GM19372 (cell line): ENCODE data around the gene CD74.
"Not testable (repeated sequence)": the region's sequence is repeated elsewhere in the genome, so short reads cannot be mapped to it uniquely, and the experiment has no call there.

Experiments
- ATAC-seq: cut with Tn5 transposase; IDR thresholded peaks from one replicate; pipeline ENCODE4 v1.9.1; 2021; ENCODE audit warnings: mild to moderate bottlenecking, low read depth, moderate library complexity; ENCODE audit not compliant: unreplicated experiment

CD74 gene

GRCh38 chr5:150412319-150413175 is at the start of gene CD74:
TSS of gene CD74 (minus strand) at chr5:150412910. CDS start at chr5:150412749, 161 bp downstream.
- peak; percentile 66 for ATAC-seq

DNA sequence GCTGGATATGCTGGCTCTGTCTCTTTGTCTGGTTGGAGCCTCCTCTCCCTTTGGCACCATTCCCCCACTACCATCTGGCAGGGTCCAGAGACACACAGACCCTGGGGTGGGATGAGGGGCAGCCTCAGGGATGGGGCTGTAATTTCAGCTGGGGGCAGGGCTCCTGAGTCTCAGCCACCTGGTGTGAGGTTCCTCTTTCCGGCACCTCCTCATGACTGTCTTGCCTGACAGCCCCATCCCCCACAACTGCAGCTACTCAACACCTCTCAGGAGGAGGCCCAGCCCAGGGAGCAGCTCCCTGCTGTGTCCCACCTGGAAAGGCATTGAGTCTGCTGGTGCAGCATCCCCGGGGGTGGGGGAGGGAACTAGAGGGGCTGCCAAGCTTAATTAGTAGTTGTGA is 48.5 kb upstream of the CD74 start:
- ATAC-seq: peak; percentile 85

DNA sequence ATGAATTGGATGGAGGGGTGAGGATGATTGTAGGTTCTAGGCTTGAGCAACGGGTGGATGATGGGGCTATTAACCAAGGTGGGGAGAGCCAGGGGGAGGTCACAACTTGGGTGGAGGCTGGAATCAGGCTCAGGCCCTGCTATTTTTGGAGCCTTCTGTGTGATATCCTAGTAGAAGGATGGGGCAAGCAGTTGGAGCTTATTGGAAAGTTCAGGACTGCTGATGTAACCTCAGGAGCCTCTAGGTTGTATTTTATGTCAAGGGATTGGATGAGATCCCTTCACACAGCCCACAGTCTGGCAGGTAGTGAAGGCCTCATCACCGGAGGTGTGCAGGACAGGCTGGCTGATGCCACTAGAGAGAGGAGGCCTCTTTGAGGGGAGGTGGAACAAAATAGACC is 48.1 kb upstream of the CD74 start:
- no peak for ATAC-seq

DNA sequence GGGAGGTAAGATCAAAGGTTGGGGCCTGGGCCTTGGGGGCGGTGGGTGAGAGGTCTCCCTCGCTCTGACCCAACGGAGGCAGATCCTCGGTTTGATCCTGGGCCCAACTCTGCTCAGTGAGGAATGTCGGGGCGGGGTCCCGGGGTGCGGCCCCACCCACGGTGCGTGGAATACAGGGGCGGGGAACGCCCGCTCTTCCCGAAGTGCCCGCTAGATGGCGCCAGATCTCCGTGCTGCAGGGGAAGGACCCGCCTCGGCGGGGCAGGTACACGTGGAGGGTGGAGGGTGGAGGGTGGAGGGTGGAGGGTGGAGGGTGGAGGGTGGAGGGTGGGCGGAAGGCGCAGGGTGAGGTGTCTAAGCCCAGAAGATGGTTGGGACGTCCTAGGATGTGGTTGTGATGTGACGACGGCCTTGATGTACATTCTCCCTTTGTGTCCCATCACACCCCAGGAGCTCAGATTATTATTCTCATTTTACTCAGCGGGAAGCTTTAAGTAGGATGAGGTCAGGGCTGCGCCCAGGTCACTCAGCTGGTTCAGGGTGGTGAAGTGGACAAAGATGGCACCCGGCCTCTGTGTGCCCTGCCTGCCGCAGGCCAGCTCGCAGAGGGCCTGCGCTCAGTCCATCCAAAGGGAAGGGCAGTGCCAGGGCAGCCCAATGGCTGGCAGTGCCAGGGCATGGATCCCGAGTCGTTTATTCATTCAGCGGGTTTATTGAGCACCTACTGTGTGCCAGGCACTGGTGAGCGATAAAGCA is 46.3 kb upstream of the CD74 start:
- peak; percentile 61 for ATAC-seq

GRCh38 chr5:150457562-150458240 is 45.0 kb upstream of the CD74 start:
- ATAC-seq: no peak

DNA sequence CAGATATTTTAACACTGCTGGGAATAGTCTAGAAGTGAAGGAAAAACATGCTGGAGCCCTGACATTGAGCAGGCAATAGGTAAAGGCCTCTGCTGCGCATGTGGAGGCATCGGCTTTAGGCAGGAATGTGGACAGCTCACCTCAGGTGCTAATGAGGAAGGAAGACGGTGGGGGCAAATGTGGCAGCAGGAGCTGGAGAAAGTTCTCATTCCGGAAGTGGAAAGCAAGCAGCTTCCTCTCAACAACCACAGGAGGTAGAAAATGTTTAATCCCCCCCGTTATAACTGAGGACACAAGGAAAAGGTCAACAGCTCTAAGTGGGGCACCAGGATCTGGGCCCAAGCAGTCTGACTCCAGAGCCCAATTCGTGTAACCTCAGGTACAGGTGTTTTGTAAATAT is 44.4 kb upstream of the CD74 start:
- no peak for ATAC-seq

DNA sequence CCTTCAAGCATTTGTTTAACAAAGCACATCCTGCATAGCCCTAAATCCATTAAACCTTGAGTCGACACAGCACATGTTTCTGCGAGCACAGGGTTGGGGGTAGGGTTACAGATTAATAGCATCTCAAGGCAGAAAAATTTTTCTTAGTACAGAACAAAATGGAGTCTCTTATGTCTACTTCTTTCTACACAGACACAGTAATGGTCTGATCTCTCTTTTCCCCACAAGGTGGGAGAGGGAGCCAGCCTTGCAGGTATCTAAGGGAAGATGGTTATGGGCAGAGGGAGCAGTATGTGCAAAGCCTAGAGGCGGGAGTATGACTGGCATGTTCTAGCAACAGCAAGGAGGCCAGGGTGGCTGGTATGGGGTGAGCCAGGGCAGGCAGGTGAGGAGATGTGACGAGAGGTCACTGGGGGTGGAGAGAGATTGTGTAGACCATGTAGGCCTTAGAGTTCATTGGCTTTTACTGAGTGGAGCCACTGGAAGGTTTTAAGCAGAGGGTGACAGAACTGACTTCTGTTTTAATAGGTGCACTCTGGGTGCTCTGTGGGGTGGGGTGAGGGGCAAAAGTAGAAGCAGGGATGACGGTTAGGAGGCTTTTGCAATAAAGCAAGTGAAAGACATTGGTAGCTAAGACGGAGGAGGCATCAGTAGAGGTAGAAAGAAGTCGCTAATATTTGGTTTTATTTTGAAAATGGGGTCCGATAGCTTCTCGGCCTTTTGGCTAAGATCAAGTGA is 42.0 kb upstream of the CD74 start:
- no peak for ATAC-seq

DNA sequence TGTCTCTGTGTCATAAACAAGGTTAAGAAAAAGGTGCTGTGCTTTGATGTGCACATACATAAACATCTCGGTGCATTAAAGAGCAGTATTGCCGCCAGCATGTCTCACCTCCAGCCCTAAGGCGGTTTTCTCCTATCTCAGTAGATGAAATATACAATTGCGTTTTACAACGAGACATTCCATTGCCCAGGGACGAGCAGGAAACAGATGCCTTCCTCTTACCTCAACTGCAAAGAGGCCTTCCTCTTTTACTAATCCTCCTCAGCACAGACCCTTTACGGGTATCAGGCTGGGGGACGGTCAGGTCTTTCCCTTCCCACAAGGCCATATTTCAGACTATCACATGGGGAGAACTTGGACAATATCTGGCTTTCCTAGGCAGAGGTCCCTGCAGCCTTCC is 41.3 kb upstream of the CD74 start:
- ATAC-seq: not testable (repeated sequence)

GRCh38 chr5:150452914-150453313 is 40.2 kb upstream of the CD74 start:
- no peak for ATAC-seq

- no peak for ATAC-seq
These were observed 38.9 kb upstream of the CD74 start for GRCh38 chr5:150451594-150451993.

- ATAC-seq: peak; percentile 93
These were observed 37.0 kb upstream of the CD74 start, which contains the start of gene RPS14 for GRCh38 chr5:150449517-150450339. TSS of gene RPS14 (minus strand) at chr5:150449739. CDS start at chr5:150447733, 2,006 bp downstream.

- ATAC-seq: no peak
These were observed 36.3 kb upstream of the CD74 start for GRCh38 chr5:150448952-150449516.

- ATAC-seq: no peak
These were observed 35.6 kb upstream of the CD74 start for GRCh38 chr5:150448334-150448733.

DNA sequence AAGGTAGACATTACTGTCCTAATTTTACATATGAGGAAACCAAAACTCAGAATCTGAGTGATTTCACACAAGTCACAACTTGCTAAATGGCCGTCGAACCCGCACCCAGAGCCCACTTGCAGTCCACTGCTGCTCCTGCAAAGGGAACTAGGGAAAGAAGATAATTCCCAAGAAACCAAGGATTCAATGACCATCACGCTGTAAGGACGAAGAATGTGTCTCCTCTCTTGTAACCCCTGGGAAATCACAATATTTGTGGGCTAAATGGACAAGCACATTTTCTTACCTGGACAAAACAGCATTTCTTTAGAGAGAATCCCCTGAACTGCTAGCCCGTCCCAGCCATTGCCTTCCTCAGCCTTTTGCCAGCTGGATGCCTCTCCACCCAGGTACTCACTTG is 34.5 kb upstream of the CD74 start:
- no peak for ATAC-seq

DNA sequence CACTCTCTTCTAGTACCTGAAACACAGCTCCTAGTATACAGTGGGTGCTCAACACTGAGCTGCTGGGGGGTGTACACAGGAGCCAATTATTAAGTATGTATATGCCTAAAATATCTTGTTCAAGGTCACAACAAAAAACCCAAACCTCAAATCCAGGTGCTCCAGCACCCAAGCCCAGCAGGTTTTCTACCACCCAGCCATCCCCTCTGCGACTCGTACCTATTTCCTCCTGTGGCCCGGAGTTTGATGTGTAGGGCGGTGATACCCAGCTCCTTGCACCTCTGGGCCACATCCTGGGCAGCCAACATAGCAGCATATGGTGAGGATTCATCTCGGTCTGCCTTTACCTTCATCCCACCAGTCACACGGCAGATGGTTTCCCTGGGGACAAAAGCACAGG is 33.9 kb upstream of the CD74 start:
- ATAC-seq: no peak

- ATAC-seq: no peak
These were observed 33.4 kb upstream of the CD74 start for GRCh38 chr5:150446088-150446487.

GRCh38 chr5:150444770-150445169 is 32.1 kb upstream of the CD74 start:
- ATAC-seq: no peak

- ATAC-seq: no peak
These were observed 30.7 kb upstream of the CD74 start for GRCh38 chr5:150443242-150444075.
